GM19397 (cell line): ENCODE measurements around the gene OSBPL2.

ENCODE experiments used
- ATAC-seq: cut with Tn5 transposase; IDR thresholded peaks from one replicate; pipeline ENCODE4 v1.9.1; 2021; ENCODE audit warnings: mild to moderate bottlenecking, moderate library complexity; ENCODE audit not compliant: unreplicated experiment

Gene OSBPL2

DNA sequence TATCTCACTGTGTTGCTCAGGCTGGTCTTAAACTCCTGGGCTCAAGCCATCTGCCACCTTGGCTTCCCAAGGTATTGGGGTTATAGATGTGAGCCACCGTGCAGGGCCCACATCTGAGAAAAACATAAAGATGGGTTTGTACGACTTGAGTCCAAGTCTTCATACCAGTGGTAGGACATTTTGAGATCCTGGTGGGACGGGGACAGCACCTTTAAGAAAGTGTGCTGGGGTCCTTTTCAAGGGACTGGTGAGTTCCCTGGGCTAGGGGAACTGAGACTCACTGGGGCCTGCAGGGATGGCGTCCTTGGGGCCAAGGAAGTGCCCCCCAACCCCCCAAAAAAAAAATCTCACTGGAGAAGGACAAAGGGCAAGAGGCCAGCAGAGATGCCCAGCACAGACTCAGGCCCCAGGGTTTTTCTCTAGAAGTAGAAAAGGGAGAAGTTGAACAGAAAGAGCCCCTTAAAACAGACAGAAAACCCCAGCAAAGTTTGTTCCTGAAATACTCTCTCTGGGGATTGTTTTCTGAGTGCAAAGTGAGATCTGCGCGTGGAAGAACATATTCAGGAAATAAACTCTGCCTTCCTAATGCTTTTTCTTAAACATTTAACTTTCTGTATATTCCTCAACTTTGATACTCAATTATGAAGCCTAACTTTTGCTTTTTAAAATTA is 10.7 kb downstream of the OSBPL2 start:
- ATAC-seq = no peak

DNA sequence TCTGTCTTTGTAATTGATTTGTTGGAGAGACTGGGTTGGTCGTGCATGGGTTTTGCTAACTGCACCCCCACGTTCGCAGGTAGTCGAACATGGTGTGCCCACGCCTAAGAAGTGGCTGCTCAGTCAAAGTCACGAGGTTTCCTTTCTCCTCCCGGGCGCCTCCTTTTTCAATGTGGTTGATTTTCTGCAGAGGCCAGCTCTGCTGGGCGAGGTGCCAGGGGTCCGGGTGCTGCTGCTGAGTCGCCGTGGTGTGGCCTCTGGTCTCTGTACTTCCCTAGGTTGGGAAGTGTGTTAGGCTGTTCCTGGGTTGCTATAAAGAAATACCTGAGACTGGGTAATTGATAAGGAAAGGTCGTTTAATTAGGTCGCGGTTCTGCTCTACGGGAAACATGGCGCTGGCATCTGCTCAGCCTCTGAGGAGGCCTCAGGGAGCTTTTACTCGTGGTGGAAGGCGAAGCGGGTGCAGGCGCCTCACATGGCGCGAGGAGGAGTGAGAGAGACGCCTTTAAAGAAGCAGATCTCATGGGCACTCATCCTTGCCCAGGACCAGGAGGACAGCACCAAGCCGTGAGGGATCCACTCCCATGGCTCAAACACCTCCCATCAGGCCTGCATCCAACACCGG is 14.1 kb downstream of the OSBPL2 start:
- no peak for ATAC-seq

DNA sequence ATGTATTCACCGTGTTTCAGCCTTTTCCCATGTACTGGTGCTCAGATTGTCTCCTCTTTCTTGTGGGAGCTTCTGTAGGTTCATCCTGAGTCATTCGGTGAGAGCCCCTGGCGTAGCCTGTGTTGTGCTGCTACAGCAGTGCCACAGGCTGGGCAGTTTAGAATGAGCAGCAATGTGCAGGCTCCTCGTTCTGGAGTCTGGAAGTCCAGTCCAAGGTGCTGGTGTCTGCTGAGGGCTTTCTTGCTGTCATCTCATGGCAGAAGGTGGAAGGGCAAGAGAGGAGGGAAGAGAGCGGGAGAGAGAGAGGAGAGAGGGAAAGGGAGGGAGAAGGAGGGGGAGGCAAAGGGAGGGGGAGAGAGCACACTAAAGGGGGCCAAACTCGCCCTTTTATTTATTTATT is 15.1 kb downstream of the OSBPL2 start:
- no peak for ATAC-seq

DNA sequence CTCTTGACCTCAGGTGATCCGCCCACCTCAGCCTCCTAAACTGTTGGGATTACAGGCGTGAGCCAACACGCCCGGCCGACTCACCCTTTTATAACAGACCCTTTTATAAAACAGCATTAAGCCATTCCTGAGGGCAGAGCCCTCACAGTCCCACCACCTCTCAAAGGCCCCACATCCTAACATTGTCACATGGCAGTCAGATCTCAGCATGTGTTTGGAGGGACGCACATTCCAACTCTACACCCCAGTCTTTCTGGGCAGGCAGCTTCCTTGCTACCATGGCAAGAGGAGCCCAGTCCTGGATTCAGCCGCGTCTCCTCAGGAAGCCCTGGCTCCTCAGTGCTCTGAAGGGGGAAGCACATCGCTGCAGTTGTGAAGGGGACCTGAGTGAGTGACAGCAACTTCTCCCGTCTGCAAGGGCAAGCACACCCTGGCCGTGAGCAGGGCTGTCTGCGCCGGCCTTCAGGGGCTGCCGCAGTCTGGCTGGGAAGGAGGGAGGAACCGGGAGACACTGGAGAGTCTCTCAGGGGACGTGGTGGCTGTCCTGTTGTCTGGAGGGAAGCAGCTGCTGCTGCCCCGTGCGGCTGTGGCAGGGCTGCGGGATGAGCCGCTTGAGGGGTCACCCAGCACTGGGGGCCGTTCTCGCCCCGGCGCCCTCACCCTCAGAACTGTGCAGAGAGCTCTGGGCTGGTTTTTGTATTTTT is 15.9 kb downstream of the OSBPL2 start:
- ATAC-seq = no peak

DNA sequence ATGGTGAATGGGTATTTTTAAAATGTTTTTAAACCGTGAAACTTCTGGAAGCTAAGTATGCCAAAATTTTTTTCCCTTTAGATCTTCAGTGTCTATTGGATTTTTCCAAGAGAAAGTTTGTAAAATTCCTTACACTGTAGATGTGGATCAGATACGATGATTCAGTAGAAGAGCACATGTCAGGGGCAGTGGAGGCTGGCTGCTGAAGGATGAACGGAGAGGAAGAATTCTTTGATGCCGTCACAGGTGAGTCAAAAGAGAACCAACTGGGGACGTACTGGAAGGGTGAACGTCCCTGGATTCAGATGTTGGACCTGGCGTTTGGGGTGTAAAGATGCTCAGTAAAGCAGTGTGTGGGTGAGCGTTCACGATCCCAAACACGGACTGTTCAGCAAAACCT is 17.7 kb downstream of the OSBPL2 start:
- no peak for ATAC-seq

DNA sequence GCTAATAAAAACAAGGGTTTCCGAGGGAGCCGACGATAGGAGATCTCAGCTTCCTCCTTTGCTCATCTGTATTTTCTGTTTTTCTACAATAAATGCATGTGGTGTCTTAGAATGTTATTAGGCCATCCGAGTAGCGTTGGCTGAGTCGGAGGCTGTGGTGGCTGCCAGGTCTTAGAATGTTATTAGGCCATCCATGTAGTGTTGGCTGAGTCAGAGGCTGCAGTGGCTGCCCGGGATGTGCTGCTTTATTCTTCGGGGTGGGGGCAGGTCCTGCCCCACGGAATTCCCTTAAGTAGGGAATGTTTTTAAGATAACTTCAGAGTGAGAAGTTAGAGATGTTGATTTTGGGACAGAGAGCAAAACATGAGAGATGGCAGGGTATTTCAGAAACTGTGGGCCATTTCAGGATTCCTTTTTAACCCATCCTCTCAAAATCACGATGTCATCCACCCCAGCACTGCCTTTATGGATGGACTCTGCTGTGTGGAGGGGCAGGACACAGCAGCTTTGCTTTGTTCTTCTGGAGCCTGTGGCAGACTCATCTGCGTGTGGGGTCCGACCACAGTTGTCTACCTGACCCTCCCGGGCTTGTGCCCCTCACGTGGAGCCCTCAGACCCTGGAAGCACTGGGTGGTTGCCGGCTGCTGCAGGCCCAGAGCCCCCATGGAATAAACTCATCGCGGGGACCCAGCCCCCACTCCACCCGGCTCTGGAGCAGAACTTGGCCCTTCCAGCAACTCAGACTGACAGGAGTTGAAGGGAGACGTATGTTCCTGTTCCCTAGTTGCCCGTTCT is 20.4 kb downstream of the OSBPL2 start:
- no peak for ATAC-seq

DNA sequence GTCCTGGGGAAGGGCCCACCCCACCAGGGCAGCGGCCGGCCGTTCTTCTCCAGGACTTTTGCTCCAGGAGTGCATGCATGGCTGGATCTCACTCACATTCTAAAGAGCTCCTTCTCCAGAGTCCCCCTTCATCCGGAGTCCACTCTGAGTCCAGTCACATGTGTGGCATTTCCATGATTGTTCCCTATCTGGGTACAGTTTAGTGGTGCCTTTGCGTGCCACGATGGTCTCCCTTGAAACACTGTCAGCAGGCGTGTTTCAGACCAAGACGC is 20.9 kb downstream of the OSBPL2 start:
- ATAC-seq = no peak

DNA sequence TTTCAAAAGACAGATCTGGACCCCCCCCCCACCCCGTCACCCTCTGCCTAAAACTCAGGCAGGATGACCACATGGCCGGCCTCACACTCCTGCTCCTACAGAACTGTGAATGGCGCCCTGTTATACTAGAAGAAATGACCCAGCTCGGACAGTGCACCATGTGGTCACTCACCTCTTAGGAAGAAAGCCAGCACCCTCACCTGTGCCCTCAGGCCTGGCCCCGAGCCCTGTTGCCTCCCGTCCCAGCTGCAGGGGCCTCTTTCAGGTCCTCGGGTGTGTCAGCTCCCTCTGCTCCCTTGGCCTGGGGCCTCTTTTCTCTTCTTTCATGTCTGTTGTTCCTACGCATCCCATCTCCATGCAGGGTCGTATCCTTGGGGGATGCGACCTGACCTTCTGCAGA is 23.7 kb downstream of the OSBPL2 start:
- ATAC-seq = no peak

DNA sequence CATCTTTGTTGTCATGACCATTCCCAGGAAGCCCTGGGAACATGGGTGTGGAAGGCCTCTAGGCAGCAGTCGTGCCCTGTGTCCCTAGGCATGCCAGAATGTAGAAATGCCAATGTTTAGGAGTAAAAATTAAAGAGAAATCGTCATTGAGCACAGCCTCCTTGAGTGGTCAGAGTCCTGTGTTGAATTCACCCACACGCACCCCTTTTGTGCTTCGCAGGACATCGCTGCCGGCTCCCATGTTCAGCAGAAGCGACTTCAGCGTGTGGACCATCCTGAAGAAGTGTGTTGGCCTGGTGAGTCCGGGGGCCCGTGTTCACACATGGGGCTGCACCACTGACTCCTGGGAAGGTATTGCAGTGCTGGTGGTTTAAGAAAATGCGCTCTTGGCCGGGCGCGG is 25.1 kb downstream of the OSBPL2 start:
- ATAC-seq = no peak

DNA sequence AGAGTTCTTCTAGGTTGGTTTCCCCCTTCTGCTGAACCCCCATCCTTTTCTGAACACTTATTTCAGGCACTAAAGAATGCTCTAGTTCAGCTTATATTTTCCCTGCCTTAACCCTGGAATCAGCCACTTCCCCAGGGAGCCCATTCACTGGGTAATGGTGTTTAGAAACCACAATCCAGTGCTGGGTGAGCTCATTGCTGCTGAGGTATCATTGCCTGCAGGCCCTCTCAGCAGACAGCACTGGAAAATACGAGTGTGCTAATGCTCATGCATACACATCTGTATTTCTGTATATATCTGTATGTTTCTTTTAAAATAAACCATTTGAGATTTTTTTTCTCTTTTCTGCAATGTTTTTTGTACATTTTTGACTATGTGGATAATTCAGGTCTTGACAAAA is 27.0 kb downstream of the OSBPL2 start:
- ATAC-seq = no peak

DNA sequence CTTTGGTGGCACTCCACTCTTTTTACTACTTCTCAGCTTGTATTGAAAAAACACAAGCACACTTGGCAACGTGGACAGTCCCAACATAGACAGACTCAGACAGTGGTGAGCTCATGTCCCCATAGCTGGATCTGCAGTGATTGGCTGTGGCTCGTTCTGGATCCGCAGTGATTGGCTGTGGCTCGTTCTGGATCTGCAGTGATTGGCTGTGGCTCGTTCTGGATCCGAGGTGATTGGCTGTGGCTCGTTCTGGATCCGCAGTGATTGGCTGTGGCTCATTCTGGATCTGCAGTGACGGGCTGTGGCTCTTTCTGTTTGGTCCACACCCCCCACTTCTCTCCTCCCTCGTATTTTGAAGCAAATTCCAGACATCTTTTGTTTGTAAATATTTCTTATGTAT is 28.0 kb downstream of the OSBPL2 start:
- no peak for ATAC-seq

DNA sequence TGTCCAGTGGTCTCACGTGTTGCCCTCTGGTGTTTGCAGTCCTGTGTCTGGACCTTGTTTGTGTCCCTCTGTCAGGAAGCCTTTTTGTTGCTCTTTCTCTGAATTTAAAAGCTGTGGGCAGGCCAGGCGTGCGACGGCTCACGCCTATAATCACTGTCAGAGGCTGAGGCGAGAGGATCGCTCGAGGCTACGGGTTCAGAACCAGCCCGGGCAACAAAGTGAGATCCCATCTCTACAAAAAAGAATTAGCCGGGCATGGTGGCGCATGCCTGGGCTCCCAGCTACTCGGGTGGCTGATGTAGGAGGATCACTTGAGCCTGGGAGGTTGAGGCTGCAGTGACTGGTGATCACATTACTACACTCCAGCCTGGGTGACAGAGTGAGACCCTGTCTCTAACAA is 28.5 kb downstream of the OSBPL2 start:
- no peak for ATAC-seq

DNA sequence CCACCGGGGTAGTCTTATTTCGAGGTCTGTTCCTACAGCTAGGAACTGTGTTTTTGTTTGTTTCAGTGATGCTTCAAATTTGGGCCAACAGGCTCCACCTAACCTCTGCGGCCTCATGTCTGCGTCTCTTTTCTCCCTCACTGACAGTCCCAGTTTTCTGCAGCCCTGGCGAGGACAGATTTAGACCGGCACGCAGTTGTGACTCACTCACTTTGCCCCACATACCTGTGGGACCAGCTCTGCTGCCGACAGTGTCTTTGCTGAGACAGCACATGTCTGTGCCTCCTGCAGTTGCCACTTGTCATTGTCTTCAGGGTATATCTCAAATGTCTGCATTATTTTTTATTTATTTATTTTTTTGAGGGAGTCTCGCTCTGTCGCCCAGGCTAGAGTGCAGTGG is 29.2 kb downstream of the OSBPL2 start:
- no peak for ATAC-seq

DNA sequence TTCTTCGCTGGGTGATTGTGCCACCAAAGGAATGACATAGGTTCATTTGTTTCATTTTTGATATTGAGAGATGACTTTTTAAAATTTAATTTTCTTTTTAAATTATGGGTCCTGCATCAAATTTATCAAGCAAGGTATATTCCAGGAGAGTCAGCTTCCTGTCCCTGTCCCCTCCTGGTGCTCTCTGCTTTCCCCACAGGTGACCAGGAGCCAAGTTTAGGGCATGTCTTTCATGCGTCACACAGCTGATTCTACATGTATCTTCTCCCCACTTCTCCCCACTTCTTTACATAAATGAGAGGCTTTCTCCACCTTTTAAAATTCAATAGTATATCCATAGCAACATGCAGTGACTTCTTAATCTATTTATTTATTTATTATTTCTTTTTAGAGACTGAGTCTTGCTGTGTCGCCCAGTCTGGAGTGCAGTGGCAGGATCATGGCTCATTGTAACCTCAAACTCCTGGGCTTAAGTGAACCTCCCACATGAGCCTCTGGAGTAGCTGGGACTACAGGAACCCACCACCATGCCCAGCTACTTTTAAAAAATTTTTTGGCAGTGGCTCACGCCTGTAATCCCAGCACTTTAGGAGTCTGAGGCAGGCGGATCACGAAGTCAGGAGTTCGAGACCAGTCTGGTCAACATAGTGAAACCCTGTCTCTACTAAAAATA is 30.0 kb downstream of the OSBPL2 start:
- ATAC-seq = no peak

DNA sequence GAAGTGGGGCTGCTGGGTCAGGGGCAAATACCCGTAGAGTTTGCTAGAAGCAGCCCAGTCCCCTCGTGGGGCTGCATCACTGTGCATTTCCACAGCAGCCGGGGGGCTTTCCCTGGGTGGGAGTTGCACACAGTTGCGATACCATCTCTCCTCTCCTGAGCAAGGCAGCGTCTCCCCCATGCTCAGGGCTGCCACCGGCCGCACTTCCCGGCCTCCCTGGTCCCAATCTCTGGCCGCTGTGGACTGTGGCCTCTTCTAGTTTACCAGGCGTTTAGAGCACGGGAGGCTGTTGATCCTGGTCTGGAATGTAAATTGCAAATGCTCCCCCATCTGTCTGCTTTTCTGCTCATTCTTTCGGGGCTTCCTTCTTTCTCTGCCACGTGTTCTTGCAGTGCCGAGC is 31.1 kb downstream of the OSBPL2 start:
- ATAC-seq = no peak

DNA sequence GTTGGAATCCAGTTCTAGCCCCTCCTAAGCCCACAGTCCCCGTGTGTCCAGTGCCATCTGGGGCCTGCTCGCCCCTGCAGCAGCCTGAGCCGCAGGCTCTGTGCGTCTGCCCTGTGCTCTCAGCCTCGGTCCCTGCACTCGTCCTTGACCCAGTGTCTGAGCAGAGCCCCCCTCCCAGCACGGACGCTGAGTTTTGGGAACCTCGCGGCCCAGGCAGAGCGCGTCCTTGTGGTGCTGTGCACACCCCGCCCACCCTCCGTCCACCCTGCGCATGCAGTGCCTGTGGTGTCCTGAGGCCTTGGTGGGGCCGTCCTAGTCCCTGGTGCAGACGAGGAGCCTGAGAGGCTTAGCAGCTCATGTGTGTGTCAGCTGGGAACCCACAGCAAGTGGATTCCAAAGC is 31.6 kb downstream of the OSBPL2 start:
- ATAC-seq = no peak

DNA sequence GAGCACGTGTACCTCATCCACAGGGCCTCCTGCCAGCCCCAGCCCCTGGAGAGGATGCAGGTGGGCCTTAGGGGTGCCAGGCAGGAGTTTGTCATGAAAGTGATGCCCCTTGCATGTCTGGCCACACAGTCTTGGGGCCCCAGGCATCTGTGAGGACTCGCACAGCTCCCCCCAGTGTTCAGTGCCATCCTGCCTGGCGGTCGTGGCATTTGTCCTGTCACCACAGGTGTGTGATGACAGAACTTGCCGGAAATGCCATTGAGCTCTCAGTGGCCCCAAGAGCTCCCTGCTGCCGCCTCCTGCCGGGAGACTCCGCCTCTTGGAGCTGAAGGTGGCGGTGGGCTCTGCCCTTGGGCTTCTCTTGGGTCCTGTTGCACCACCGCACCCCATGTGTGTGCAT is 33.9 kb downstream of the OSBPL2 start:
- ATAC-seq = no peak

DNA sequence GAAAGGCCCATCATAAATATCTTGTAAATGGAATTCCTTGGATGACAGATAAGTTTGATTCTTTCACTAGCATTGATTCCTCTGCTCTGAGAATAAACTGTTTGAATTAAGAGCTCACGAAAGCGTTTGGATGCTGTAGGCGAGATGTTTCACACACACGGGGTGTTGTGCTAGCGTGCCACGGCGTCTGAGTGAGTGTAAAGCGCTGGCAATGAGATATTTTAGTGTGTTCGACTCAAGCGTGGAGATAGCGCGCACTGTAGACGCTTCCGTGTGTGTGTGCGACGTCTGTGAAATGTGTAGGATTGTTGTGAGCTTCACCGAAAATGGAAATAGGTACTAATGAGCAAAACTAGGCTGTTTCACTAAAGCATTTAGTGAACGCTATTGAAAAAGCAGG is 35.1 kb downstream of the OSBPL2 start:
- no peak for ATAC-seq

DNA sequence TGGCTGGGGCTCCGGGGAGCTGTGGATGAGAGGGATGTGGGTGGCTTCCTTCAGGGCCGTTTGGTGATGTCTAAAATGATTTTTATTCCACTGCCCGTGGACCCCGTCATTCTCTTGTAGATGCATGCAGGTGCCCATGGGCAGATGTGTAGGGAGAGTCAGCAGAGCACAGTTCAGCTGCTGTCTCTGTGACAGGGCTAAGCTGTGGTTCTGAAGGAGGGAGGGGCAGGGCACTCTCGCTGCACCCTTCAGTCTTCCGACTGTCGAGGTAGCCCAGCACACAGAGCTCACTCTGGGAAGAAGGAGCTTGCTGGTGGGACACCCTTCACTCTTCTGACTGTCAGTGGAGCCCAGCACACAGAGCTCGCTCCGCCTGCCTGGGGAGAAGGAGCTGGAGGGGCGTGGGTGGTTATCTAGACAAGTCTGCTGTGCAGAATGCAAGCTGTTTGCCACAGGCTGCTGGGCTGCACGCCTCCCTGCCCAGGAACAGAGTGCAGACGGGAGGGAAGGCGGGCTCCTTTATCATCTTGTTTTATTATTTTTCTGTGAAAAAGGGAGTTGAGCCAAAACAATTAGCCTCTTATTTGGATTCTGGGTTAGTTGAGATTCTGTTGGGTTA is 36.1 kb downstream of the OSBPL2 start:
- ATAC-seq = no peak

DNA sequence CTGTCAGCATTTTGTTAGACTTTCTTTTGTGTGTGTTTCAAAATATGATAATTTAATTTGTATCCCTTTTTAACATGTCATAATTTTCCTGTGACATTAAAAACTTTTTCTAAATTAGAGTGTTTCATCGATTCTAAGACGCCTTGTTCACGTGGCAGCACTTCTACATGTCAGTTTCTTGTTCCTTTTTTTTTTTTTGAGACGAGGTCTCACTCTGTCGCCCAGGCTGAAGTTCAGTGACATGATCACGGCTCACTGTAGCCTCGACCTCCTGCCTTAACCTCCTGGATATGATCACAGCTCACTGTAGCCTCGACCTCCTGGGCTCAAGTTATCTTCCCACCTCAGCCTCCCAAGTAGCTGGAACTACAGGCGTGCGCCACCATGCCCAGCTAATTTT is 36.9 kb downstream of the OSBPL2 start:
- no peak for ATAC-seq

DNA sequence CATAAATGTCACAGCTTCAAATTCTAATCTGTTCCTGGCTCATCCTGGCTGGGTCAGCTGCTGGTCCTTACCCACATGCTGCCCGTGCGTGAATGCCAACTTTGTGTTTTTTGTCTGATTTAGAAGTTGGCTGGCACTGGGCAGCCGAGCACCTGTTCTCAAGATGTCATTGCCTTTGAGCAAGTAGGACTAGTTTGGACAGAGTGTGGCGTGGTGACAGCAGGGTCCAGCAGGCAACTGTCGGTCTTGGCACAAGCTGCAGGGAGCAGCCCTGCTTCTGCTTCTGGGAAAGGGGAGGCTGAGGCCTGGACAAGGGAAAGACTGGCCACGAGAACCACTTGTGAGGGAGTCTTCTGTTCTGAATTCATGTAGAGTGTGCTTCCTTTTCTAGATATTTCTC is 38.1 kb downstream of the OSBPL2 start:
- no peak for ATAC-seq
